ENCODE data around the gene TRIM54. TPM values are rescaled to one million over a fixed set of nuclear protein-coding genes. Genes with fewer than 3 reads are reported as not detected.
A peak's percentile ranks its signal among the peaks of the same experiment; 100 is the strongest.

TRIM54 gene
- total RNA-seq, 2 donors from 2014 or later: 0.41 to 2.5 TPM

DNA sequence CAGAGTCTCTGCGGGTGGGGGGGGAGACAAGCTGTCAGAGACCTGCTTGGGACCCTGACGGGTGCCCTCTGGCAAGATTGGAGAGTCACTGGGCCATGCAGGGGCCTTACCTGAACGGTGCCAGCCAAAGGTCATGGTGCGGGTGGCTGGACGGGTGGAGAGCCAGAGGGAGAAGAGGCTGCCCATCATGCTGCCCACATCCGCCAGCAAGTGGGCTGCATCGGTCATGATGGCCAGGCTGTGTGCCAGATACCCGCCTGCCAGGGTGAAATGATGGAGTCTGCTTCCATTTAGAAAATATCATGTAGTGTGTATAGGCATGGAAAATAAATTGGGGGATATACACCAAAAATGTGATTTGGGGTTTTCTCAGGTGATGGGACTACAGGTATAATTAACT, 24.2 kb upstream of the TRIM54 start:
- Histone ChIP-seq H3K4me3 (no peak overlapping the region), H3K9me3 (no peaks in the 10 kb centered on the region), H3K27me3 (replicated peaks; ENCODE audit: insufficient read depth) (peaks cover 6% of the 10 kb centered on the region), H3K4me1 (ENCODE audit: control insufficient read depth in 1 of 2, low read depth in 2 of 2) (peaks cover 11 to 36% of the 10 kb centered on the region in 2 donors), H3K36me3 (no peaks in the 10 kb centered on the region), H3K27ac (no peak overlapping the region)
- no peak for TF ChIP-seq CTCF (IDR thresholded peaks at IDR 0.05)
- no peak for ATAC-seq (ENCODE audit: insufficient number of reproducible peaks, low FRiP score, low read depth)
- no peak for DNase-seq (ENCODE audit: low spot score)

DNA sequence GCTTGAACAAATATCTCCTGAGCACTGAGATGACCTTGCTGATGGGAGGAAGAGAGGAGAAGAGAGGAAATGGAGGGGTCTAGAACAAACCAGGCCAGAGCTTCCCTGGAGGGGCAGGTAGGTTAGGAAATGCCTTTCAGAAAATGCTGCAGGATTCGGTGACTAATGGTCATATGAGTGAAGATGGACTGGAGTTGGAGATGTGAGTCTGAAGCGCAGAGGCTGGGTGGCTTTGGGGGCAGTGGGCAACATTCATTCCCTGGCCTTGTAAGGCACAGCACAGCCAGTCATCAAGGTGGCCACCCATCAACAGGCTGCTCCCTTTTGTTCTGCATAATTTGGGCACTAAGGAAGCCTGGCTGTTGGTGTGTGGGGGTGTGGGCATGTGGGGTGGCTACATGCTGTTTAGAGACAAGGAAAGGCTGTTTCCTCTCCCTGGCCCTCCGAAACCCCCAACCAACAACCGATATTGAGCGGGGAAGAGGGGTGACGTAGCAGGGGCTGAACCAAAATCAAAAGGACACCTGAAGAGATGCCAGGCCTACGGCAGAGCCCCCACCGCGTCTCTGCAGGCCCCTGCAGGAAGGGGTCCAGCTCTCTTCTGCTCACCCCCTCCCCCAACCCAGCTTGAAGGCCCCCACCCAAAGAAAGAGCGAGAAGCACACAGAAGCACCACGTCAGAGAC, 20.8 kb upstream of the TRIM54 start:
- TF ChIP-seq CTCF (IDR thresholded peaks at IDR 0.05): no peak
- no peak for DNase-seq (ENCODE audit: low spot score)
- no peaks in the 10 kb centered on the region for H3K36me3 ChIP-seq
- ATAC-seq (ENCODE audit: insufficient number of reproducible peaks, low FRiP score, low read depth): no peak
- peaks cover 19% of the 10 kb centered on the region for H3K27me3 ChIP-seq (replicated peaks; ENCODE audit: insufficient read depth)
- peak overlapping the region in 1 of 2 donors; percentile 17 for H3K27ac ChIP-seq
- peak overlapping the region; percentile 71 for H3K4me3 ChIP-seq
- H3K9me3 ChIP-seq: no peaks in the 10 kb centered on the region
- H3K4me1 ChIP-seq (ENCODE audit: control insufficient read depth in 1 of 2, low read depth in 2 of 2): peaks cover 11 to 39% of the 10 kb centered on the region in 2 donors

DNA sequence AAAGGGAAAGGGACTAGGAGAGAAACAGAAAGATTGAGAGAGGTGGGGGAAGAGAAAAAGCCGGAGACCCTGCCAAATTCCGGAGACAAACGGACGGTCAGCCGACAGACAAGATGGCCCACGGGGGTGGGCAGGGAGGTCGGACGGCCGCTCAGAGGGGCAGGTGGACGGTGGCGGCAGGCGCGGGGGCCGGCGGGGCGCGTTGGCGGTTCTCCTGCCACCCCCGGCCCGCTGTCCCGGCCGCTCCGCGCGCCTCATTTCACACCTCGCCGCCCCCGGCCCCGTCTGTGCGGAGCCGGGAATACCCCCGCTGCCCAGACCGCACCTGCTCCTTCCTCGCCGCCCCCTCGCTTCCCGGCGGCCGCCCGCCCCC, 20.3 kb upstream of the TRIM54 start:
- no peak for DNase-seq (ENCODE audit: low spot score)
- Histone ChIP-seq H3K4me3 (peak overlapping the region; percentile 71), H3K27ac (peak overlapping the region in 1 of 2 donors; percentile 17), H3K4me1 (ENCODE audit: control insufficient read depth in 1 of 2, low read depth in 2 of 2) (peaks cover 11 to 38% of the 10 kb centered on the region in 2 donors), H3K36me3 (no peaks in the 10 kb centered on the region), H3K9me3 (no peaks in the 10 kb centered on the region), H3K27me3 (replicated peaks; ENCODE audit: insufficient read depth) (peaks cover 19% of the 10 kb centered on the region)
- TF ChIP-seq CTCF (IDR thresholded peaks at IDR 0.05): no peak
- no peak for ATAC-seq (ENCODE audit: insufficient number of reproducible peaks, low FRiP score, low read depth)

GRCh38 chr2:27262379-27263286, 19.6 kb upstream of the TRIM54 start, which contains the start of gene SLC30A3:
TSS of gene SLC30A3 (minus strand) at chr2:27263047. CDS start at chr2:27262906, 141 bp downstream.
- ATAC-seq (ENCODE audit: insufficient number of reproducible peaks, low FRiP score, low read depth): no peak
- no peak for TF ChIP-seq CTCF (IDR thresholded peaks at IDR 0.05)
- peaks cover 19% of the 10 kb centered on the region for H3K27me3 ChIP-seq (replicated peaks; ENCODE audit: insufficient read depth)
- peak within 1 kb of the TSS; percentile 71 for H3K4me3 ChIP-seq
- no peak within 1 kb of the TSS for H3K27ac ChIP-seq
- DNase-seq (ENCODE audit: low spot score): no peak
- H3K9me3 ChIP-seq: no peaks in the 10 kb centered on the region
- no peaks in the 10 kb centered on the region for H3K36me3 ChIP-seq
- H3K4me1 ChIP-seq (ENCODE audit: control insufficient read depth in 1 of 2, low read depth in 2 of 2): peaks cover 11 to 38% of the 10 kb centered on the region in 2 donors

All from thoracic aorta (tissue), 2 donors.